Measurements from ENCODE around the gene MOSPD3.
"Not testable (repeated sequence)": the region's sequence is repeated elsewhere in the genome, so short reads cannot be mapped to it uniquely, and the experiment has no call there.

The MOSPD3 gene

DNA sequence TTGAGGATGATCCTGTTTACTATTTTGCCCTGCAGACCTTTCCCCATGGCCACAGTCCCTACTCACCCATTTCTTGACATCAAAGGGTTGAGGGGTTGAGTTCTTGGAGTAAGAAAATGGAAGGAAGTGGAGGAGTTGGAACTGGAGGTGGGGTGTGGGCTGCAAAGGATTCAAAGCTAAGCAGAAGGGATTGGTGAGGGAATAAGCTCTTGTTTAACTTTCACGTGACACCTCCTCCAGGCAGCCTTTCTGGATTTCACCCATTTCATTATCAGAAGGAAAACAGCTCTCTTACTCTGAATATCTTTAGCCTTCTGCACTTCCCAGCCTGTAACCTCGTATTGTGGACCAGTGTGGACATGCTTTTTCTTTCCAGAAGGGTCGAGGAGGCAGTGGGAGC is 13.7 kb downstream of the MOSPD3 start:
- no peak for DNase-seq (ENCODE audit: low read depth)

DNA sequence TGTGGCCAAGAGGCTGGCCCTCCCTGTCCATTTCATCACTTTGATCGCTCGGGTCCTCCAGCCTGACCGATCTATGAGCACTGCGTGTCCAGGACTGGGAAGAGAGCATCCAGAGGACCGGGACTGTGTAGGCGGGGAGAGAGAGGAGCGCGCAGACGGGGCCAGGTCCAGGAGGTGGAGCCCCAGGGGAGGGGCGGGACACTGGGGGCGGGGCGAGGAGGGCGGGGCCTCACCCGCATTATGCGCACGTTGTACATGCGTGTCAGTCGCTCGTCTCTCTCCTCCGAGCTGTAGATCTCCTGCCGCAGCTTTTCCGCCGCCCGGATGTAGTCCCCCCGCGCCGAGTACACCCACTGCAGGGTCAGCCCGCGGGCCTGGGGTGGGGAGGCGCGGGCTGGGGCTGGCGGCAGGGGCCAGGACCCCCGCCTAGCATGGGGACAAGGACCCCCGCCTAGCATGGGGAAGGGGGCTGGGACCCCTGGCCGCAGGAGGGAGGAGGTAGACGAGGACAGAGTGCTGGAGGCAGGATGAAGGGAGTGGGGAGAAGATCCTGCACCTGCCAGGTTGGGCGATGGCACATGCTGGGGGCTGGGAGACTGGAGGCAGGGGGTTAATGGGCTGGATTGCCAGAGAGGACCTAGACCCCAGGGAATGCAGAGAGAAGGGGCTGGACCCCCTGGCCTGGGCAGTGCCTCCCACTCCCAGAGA is 14.3 kb downstream of the MOSPD3 start:
- peak; percentile 79 for DNase-seq (ENCODE audit: low read depth)

DNA sequence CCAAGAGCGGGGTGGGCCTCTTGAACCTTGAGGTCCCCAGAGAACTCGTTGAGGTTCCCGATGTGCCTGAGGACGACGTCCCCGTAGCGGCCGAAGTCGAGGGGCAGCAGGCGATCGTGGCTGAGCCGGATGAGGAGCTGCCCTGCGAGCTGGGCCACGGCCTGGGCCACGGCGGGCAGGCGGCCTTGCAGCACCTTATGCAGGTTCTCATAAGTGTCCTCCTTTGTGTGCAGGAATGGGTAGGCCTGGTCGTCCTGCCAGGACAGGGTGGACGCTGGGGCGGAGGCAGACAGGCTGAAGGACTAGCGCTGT is 14.9 kb downstream of the MOSPD3 start:
- no peak for DNase-seq (ENCODE audit: low read depth)

DNA sequence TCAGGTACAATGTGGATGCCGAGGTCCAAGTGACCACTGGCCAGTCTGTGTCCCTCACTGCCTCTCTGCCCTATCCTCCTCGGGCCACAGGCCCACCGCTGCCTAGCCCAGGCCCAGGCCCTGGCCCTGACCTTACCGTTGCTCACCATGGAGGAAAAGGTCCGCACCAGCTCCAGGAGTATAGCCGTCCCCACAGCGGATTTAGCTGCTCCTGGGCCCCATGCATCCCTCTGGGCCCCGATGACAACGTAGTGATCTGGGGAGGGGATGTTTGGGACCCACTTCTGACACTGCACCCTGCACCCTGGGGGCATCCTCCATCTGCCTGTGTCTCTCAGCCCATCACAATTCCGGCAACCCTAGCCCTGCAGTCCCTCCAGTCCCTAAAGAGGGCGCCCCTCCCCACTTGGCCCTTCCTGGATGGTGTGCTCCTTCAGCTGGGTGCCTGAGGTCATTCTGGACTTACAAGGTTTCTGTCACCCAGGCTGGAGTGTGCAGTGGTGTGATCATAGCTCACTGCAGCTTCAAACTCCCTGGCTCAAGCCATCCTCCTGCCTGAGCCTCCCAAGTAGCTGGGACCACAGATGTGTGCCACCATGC is 16.9 kb downstream of the MOSPD3 start:
- no peak for DNase-seq (ENCODE audit: low read depth)

DNA sequence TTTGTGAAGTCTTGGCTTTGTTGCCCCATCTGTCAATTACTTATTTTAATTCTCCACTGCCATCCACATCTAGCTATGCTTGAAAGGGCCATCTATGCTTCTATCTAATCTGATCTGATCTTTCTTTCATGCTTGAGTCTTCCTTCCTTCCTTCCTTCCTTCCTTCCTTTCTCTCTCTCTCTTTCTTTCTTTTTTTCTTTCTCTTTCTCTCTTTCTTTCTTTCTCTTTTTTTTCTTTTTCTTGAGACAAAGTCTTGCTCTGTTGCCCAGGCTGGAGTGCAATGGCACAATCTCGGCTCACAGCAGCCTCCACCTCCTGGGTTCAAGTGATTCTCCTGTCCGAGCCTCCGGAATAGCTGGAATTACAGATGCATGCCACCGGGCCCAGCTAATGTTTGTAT is 17.7 kb downstream of the MOSPD3 start:
- no peak for DNase-seq (ENCODE audit: low read depth)

DNA sequence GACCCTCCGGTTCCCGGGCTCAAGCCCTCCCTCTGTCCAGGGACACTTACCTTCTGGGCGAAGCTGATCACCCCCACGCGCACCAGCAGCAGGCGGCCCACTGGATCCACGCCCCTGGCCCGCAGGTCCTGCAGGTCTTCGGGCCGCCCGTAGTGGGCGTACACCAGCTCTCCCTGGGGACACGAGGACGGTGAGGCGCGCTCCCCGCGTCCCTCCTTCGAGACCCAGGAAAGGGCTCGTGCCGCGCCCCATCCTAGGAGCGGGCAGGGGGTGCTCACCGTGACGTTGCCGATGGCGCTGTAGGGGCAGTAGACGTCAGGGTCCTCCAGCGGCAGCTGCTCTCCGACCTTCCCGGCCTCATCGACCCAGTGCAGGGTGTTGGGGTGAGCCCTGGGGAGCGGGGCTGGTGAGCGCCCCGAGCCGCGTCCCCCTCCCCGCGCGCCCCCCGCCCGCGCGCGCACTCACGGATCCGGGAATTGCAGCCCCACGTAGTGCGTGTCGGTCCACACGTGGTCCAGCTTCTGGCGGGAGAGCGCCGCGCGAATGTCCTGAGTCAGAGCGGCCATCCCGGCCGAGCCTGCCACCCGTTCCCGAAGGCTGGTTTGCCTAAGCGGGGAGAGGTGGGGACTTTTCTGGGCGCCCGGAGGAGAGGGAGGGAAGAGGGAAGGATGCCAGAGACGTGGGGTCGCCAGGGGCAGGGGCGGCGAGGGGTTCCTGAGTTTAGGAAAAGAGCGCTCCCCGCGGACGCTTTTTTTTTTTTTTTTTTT is 20.8 kb downstream of the MOSPD3 start:
- peak; percentile 57 for DNase-seq (ENCODE audit: low read depth)

DNA sequence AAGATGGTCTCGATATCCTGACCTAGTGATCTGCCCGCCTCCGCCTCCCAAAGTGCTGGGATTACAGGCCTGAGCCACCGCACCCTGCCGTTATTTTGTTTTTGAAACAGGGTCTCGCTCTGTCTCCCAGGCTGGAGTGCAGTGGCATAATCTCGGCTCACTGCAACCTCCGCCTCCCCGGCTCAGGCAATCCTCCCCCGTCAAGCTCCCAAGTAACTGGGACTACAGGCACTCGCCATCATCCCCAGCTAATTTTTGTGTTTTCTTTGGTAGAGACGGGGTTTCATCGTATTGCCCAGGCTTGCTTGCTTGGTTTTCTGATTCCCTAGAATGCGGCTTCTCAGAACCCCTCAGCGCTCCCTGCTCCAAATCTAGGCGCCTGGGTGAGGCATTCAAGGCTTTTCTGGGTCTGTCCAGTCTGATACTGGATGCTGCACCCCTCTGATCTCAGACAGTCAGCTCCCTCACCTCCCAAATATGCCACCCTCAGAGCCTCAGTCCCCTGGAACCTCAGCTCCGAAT is 27.7 kb downstream of the MOSPD3 start:
- no peak for DNase-seq (ENCODE audit: low read depth)

DNA sequence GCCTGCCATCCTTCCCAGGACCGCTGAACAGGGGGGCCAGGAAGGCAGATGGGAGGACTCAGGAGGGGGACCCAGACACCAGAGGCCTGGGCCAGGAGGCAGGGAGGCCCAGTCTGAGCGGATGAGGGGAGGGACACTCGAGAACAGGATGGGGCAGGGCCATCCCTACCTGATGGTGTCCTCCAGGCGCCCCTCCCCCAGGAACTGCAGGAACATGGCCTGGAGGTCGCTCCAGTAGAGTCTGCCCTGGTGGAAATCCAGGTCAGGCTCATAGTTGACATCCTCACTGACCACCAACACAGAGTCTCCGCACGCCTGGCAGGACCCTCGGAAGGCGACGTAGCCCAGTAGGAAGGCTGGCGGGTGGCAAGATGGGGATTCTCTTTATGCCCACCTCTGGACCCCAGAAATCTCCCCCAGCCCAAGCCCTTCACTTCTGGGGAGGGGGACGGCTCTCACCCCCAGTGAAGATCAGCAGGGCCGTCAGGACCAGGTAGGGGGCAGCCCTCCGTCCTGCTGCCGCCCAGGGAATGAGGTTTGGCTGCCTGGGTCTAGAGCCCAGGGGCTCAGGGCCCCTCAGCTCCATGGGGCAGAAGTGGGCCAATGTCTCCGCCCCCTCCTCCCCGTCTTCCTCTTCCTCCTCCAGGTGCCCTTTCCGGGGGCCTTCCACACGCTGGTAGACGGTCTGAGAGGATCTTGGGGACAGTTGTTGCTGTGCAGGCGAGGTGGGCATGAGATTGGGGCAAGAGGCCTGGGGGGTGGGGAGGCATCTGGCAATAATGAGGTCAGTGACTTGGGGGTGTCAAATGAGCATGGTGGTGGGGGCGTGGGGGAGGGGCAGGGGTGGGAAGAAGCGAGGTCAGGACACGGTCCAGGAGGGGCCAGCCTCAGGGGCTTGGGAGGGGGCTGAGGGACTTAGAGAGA is 28.4 kb downstream of the MOSPD3 start:
- DNase-seq (ENCODE audit: low read depth) = no peak

DNA sequence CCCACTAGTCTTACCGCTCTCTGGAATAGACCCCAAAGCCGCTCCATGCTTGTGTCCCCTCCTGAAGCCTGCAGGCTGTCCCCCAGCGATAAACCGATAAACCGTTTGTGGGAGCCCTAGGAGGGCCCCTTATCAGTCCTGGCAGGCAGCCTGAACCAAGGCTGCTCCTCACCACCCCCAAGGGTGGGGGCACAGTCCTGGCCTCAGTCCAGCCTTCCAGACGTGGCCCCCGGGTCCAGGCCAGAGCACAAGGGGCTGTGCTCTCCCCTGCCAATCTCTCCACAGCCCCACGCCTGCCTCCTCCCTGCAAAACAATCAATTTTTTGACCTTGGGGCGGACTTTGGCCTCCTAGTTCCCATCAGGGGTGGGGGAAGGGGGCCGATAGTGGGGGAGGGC is 29.1 kb downstream of the MOSPD3 start, which contains the start of gene TFR2:
TFR2 (minus strand) TSS at position 90 of the 397 bp plus-strand sequence; CDS start at position 47, 43 bp downstream.
- DNase-seq (ENCODE audit: low read depth) = no peak

DNA sequence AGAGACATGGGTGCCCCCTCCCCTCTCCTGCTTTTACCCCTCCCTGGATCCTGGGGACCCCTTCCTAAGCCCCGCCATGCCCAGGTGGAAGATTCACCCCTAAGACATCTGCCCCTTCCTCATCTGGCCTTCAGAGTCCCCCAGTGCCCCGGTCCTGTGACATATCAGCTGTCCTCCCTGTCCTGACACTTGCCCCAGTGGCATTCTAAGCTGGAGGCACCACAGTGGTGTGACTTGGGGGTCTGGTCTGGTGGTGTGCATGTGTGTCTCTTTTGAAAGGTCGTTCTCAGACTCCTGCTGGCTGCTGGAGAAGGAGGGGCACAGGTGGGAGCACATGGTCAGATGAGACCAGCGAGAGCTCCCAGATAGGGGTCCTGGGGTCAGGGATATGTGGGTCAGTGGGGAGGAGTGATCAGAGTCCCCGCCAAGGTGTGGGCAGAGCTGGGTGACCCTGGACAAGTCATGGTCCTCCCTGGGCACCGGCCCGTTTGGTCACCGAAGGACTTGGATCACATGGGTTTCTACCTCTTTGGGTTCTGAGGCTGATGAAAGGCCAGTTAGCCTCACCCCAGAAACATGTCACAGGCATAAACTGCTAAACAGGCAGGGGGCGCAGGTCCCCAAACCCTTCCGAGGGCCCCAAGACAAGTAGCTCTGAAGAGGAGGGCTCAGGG is 29.7 kb downstream of the MOSPD3 start:
- no peak for DNase-seq (ENCODE audit: low read depth)

DNA sequence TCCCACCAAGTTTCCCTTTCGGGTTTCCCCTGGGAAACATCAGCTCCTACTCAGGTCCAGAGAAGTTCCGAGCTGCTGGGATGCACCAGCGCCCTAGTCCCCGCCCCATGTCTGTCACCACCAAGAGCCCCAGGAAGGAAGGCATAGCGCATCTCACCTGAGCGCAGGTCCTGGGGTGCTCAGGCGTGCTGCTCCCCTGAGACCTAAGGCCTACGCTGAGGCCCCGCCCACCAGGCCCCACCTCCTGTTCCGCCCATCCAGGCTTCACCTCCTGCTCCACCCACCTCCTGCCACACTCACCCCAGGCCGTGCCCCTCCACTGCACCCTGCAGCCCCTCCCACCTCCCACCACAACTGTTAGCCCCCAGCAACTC is 30.2 kb downstream of the MOSPD3 start:
- DNase-seq (ENCODE audit: low read depth) = peak; percentile 12

DNA sequence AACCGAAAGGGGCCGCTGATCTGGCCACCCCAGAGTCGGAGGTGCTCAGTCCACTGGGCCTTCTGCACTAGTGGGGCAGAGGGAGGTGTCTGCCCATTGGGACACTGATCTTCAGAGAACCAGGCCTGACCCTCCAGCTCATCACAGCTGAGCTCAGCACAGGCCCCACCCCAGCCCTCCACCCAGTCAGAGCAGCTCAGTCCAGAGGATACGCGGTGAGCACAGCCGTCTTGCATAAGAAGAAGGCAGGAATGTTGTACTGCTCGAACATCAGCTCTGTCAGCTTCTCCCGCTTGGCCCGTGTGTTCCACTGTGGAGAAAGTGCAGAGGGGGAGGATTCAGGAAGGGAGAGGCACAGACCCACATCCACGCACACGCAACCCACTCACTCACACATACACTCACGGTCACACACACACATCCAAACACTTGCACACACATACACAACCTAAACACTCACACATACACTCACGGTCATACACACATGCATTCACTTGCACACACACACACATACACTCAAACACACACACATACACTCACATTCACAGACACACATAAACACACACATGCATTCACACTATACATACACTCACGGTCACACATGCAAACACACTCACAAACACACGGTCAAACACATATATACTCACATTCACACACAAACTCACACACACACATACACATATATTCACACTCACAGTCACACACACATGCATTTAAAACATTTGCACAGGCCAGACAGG is 37.7 kb downstream of the MOSPD3 start:
- DNase-seq (ENCODE audit: low read depth) = no peak

DNA sequence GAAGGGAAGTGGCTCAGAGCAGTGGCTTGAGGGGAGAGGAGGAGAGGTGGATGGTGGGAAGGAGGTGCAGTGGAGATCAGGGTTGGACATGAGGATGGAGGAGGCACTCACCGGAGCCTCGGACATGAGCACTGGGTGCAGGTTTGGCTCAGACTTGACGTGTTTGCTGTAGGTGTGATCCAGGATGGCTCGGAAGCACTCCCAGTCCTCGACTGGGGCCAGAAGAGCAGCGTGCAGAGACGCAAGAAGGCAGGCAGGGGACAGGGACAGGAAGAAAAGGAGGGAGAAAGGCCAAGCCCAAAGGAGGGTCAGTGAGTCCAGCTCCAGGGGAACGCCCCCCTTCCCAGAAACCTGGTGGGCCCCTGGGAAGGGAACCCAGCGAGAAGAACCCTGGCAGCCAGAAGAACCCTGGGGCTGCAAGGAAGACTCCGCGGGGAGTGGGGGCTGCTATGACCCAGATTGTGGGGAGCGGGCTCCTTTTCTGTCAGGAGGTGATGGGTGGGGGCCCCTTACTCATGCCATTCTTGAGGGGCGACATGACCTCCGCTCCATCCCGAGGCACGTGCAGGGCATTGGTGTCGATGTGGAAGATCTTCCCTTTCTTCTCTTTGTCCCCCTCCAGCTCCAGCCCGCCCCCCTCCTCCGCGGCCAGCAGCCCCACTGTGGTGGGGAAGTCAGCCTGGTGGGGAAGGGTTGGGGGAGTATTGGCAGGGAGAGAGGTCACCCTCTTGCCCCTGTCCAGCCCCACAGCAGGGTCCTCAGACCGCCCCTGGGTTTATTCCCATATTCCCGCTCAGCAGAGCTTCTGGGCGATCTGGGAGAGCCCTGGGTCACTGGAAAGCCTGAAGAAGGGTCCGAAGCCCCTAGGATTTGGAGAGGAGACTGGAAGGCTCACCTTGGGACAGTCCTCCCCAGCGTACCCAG is 42.8 kb downstream of the MOSPD3 start:
- no peak for DNase-seq (ENCODE audit: low read depth)

DNA sequence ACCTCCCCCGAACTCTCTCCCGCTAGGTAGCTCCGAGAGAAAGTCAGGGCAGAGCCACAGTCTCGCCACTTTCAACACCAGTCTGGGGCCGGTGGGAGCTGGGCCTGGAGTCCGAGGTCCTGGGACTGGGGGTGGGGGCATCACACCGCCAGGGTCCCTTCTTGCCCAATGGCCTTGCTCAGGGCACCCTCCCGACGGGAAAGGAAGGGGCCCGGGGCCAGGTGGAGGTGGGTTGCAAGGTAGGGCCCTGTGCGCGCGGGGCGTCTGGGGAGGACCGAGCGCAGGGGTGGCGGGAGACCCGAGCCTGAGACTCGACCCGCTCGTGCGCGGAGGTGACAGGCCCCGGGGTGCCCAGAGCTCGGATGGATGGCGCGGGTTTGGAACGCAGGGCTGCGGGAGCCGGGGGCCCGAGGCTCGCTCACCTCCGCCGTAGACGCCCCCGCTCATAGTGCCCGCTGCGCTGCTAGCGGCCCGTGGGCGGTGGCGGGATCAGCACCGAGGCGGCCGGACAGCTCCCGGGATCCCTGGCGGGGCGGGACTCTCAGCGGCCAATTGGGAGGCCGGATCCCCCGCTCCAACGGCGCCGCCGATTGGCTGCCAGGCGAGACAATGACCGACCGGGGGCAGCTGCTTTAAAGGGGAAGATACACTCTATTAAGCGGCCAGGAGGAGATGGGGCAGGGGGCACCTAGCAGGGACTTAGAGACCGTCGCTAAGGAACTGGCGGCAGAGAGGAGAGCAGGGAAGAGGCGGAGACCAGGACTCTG is 43.8 kb downstream of the MOSPD3 start, which contains the start of gene ACTL6B:
ACTL6B (minus strand) TSS at position 541 of the 767 bp plus-strand sequence; CDS start at position 447, 94 bp downstream.
- peak; percentile 48 for DNase-seq (ENCODE audit: low read depth)

DNA sequence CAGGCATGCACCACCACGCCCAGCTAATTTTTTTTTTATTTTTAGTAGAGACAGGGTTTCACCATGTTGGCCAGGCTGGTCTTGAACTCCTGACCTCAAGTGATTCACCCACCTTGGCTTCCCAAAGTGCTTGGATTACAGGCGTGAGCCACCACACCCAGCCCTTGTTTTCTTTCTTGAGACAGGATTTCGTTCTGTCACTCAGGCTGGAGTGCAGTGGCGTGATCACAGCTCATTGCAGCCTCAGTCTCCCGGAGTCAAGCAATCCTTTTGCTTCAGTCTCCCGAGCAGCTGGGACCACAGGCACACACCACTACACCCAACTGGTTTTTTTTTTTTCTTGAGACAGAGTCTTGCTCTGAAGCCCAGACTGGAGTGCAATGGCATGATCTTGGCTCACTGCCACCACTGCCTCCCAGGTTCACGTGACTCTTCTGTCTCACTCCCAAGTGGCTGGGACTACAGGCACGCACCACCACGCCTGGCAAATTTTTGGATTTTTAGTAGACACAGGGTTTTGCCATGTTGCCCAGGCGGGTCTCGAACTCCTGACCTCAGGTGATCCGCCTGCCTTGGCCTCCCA is 49.9 kb downstream of the MOSPD3 start:
- DNase-seq (ENCODE audit: low read depth) = not testable (repeated sequence)
